ENCODE results near the gene SPRR1B. TPM values are rescaled to one million over a fixed set of nuclear protein-coding genes. Genes with fewer than 3 reads are reported as not detected.

The SPRR1B gene
- total RNA-seq, 1 donor from 2014 or later, result not detected

- H3K4me1 Mint-ChIP-seq, result no peaks in the 10 kb centered on the region
- peaks cover 14% of the 10 kb centered on the region for H3K27me3 Mint-ChIP-seq
- H3K4me3 Mint-ChIP-seq, result no peak overlapping the region
- no peaks in the 10 kb centered on the region for H3K9me3 Mint-ChIP-seq
- DNase-seq, result no peak
- H3K27ac Mint-ChIP-seq, result no peak overlapping the region
- no peaks in the 10 kb centered on the region for H3K36me3 Mint-ChIP-seq (ENCODE audit: low read depth)
- intact Hi-C loops (cut with micrococcal nuclease), result no loop called here
These were observed 28.1 kb downstream of the SPRR1B start for GRCh38 chr1:153058826-153059784.

- Mint-ChIP-seq H3K9me3 (no peaks in the 10 kb centered on the region), H3K27ac (no peak overlapping the region), H3K27me3 (peaks cover 3% of the 10 kb centered on the region), H3K4me3 (no peak overlapping the region), H3K4me1 (no peaks in the 10 kb centered on the region), H3K36me3 (ENCODE audit: low read depth) (no peaks in the 10 kb centered on the region)
- intact Hi-C loops (cut with micrococcal nuclease), result no loop called here
- DNase-seq, result no peak
These were observed 39.2 kb downstream of the SPRR1B start for GRCh38 chr1:153070243-153070642.

- DNase-seq, result no peak
- H3K4me3 Mint-ChIP-seq, result no peak within 1 kb of the TSS
- H3K27me3 Mint-ChIP-seq, result peaks cover 3% of the 10 kb centered on the region
- H3K36me3 Mint-ChIP-seq (ENCODE audit: low read depth), result no peaks in the 10 kb centered on the region
- no peaks in the 10 kb centered on the region for H3K4me1 Mint-ChIP-seq
- H3K27ac Mint-ChIP-seq, result no peak within 1 kb of the TSS
- no peaks in the 10 kb centered on the region for H3K9me3 Mint-ChIP-seq
- intact Hi-C loops (cut with micrococcal nuclease), result no loop called here
These were observed 40.5 kb downstream of the SPRR1B start, which contains the start of gene SPRR2B for GRCh38 chr1:153071511-153071910. TSS of gene SPRR2B (minus strand) at chr1:153071611. CDS start at chr1:153070839, 772 bp downstream.

- no peak overlapping the region for H3K4me3 Mint-ChIP-seq
- peaks cover 3% of the 10 kb centered on the region for H3K27me3 Mint-ChIP-seq
- no peak overlapping the region for H3K27ac Mint-ChIP-seq
- intact Hi-C loops (cut with micrococcal nuclease), result no loop called here
- H3K9me3 Mint-ChIP-seq, result no peaks in the 10 kb centered on the region
- H3K36me3 Mint-ChIP-seq (ENCODE audit: low read depth), result no peaks in the 10 kb centered on the region
- no peaks in the 10 kb centered on the region for H3K4me1 Mint-ChIP-seq
- DNase-seq, result no peak
These were observed 42.1 kb downstream of the SPRR1B start for GRCh38 chr1:153072806-153073726.

- no peak overlapping the region for H3K27ac Mint-ChIP-seq
- peaks cover 4% of the 10 kb centered on the region for H3K27me3 Mint-ChIP-seq
- no peak for DNase-seq
- intact Hi-C loops (cut with micrococcal nuclease), result no loop called here
- no peaks in the 10 kb centered on the region for H3K36me3 Mint-ChIP-seq (ENCODE audit: low read depth)
- H3K4me1 Mint-ChIP-seq, result no peaks in the 10 kb centered on the region
- peaks cover 5% of the 10 kb centered on the region for H3K9me3 Mint-ChIP-seq
- H3K4me3 Mint-ChIP-seq, result no peak overlapping the region
These were observed 50.7 kb downstream of the SPRR1B start for GRCh38 chr1:153081736-153082135.

Other genes starting within 250 kb of the SPRR1B start
- not detected in 2 replicates for gene LCE1E, start 244.9 kb upstream of the SPRR1B start, total RNA-seq
- not detected in 2 replicates for gene LCE1D, start 234.5 kb upstream of the SPRR1B start, total RNA-seq
- gene LCE1C, start 224.6 kb upstream of the SPRR1B start, total RNA-seq, result not detected in 2 replicates
- not detected in 2 replicates for gene LCE1B, start 219.2 kb upstream of the SPRR1B start, total RNA-seq
- gene LCE1A, start 203.7 kb upstream of the SPRR1B start, total RNA-seq, result not detected in 2 replicates
- gene LCE6A, start 188.3 kb upstream of the SPRR1B start, total RNA-seq, result not detected in 2 replicates
- not detected in 2 replicates for gene LCE7A, start 171.2 kb upstream of the SPRR1B start, total RNA-seq
- not detected in 2 replicates for gene SMCP, start 152.9 kb upstream of the SPRR1B start, total RNA-seq
- gene IVL, start 122.7 kb upstream of the SPRR1B start, total RNA-seq, result not detected in 2 replicates
- gene SPRR5, start 84.0 kb upstream of the SPRR1B start, total RNA-seq, result not detected in 2 replicates
- not detected in 2 replicates for gene SPRR4, start 60.6 kb upstream of the SPRR1B start, total RNA-seq
- gene SPRR1A, start 47.1 kb upstream of the SPRR1B start, total RNA-seq, result not detected in 2 replicates
- not detected in 2 replicates for gene SPRR3, start 29.5 kb upstream of the SPRR1B start, total RNA-seq
- gene SPRR2D, start 9.9 kb downstream of the SPRR1B start, total RNA-seq, result not detected in 2 replicates
- not detected in 2 replicates for gene SPRR2A, start 26.3 kb downstream of the SPRR1B start, total RNA-seq
- gene SPRR2B, start 40.4 kb downstream of the SPRR1B start, total RNA-seq, result not detected in 2 replicates
- not detected in 2 replicates for gene SPRR2E, start 63.3 kb downstream of the SPRR1B start, total RNA-seq
- gene SPRR2F, start 82.3 kb downstream of the SPRR1B start, total RNA-seq, result not detected in 2 replicates
- gene SPRR2G, start 119.7 kb downstream of the SPRR1B start, total RNA-seq, result not detected in 2 replicates
- gene LELP1, start 172.2 kb downstream of the SPRR1B start, total RNA-seq, result not detected in 2 replicates
- not detected in 2 replicates for gene PRR9, start 186.4 kb downstream of the SPRR1B start, total RNA-seq
- gene LORICRIN, start 228.5 kb downstream of the SPRR1B start, total RNA-seq, result not detected in 2 replicates